Non-pigmented ciliary epithelial cell (primary cell): ENCODE results near the gene BIK.
"Not testable (repeated sequence)": the region's sequence is repeated elsewhere in the genome, so short reads cannot be mapped to it uniquely, and the experiment has no call there.

ENCODE experiments used
- DNase-seq: peaks from one replicate; pipeline ENCODE4 v3.0.0-alpha.2; 2010; ENCODE audit warnings: low read depth

Gene BIK

DNA sequence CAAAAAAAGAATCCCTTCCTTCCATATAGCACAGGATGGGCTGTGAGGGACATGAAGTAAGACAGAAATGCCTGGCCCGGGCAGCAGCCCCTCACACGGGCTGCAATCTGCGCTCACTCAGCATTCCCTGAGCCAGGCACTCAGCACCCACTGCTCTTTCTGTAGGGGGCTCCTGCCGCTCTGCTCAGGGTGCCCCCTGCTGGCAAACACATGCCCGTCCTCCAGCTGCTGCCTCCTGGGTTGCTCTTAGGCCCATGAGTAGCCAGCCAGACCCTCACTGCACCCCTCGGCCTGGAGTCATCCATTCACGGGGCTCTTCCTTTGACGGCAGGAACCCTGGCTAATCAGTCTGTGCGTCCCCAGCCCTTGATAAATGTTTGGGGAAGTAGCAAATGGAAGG is 25.7 kb downstream of the BIK start:
- DNase-seq, result no peak

DNA sequence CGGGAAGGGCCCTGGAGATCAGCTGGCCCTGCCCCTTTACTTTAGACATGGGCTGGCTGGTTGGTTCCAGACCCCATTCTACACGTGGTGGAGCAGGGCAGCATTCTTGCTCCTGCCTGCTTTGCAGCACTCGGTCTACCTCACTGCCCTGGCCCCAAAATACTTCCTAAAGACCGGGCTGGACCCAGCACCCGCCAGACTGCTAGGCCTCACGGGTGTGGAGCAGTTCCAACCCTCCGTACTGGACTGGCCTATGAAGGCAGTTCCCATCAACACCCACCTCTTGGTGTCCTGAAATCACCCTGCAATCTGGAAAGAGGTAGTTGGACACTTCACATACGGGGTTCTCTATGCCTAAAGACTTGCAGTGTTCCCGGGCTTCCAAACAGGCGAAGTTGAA is 26.3 kb downstream of the BIK start:
- no peak for DNase-seq

DNA sequence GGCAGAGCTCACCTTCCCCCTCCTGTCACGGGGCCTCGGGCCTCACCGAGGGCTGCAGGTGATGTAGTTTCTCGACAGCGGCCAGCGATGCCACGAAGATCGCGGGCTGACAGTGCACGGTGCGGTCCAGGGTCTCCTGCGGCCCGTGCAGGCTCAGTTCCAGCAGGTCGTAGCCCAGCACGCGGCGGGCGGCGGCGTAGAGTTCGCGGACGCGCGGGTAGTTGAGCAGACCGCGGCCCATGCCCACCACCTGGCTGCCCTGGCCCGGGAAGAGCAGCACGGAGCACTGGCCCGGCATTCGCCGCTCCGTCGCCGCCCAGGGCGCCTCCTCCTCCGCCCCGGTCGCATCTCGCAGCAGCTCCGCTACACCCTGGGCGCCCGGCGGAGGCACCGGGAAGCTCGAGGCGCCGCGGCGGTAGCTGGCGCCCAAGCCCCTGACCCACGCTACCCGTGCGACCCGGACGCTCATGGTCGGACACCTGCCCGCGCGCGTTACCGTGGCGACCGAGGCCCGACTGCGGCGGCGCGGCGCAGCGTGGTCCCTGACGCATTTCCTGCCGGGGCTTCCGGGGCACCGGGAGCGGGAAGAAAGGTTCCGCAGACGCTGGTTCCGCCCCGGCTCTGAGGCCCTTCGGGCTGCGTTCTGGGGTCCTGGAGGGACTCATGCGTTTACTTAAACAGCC is 32.5 kb downstream of the BIK start, which contains the start of gene MCAT:
TSS of gene MCAT (minus strand) at position 519 of the 683 bp plus-strand sequence. CDS start at position 469, 50 bp downstream.
- DNase-seq, result no peak

DNA sequence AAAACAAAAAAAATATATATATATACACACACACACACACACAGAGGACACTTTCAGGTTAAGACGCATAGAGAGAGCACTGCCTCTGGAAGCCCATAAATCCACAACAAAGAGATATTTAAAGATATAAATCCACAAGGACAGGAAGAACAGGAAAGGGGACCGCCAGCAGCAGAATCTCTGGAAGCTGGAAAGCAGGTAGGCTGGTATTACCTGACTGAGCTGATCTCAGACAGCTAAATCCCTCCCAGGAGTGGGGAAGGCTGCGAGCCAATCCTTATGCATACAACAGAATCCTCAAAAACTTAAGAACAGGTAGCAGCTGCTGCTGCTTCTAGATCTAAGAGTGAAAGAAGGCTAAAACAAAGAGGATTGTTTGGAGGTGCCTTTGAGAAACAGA is 34.4 kb downstream of the BIK start:
- no peak for DNase-seq

DNA sequence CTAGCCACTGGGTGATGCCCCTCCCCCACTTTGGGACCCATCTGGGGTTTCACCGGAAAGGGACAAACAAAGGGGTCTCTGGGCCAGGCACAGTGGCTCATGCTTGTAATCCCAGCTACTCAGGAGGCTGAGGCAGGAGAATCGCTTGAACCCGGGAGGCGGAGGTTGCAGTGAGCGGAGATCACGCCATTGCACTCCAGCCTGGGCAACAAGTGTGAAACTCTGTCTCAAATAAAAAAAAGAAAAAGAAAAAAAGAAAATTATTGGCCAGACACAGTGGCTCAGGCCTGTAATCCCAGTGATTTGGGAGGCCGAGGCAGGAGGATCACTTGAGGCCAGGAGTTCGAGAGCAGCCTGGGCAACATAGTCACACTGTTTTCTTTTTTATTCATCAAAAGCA is 34.8 kb downstream of the BIK start:
- DNase-seq, result not testable (repeated sequence)

DNA sequence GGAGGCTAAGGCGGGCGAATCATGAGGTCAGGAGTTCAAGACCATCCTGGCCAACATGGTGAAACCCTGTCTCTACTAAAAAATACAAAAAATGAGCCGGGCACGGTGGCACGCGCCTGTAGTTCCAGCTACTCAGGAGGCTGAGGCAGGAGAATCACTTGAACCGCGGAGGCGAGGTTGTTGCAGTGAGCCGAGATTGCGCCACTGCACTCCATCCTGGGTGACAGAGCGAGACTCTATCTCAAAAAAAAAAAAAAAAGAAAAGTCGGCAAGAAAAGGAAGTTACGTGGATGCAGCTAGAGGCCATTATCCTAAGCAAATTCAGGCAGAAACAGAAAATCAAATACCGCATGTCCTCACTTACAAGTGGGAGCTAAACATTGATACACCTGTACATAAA is 35.8 kb downstream of the BIK start:
- DNase-seq, result not testable (repeated sequence)

DNA sequence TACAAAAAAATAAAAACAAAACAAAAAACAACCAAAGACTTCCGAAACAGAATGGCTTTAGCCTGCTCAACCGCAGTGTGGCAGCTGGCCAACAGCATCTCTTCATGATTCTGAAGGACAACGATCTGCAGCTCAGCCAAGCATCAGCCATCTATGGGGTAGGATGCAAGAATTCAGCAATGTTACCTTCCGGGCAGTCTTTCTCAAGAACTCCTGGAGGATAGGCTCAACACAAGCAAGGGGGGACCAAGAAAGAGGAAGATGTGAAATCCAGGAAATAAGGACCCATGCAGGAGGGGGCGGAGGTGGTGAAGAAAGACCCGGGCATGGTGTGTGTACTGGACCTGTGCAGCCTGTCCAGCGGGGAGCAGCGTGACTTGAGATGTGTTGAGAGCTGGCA is 37.3 kb downstream of the BIK start:
- no peak for DNase-seq

DNA sequence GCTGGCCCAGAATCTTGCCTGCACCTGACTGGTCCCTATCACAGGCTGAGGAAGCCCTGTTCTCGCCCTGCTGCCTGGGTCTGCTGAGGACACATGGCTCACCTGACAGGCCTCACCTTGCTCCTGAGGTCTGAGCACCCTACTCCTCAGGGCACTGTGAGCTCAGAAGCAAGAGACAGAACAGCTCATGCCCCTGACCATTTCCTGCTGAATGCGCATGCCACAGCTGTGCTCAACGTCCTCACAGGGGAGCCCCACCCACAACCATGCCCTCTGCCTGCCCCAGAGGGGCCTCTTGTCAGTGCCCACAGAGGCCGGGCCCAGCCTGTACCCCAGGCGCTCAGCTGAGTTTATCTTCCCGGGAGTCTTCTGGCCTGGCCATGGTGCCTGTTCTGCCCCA is 38.0 kb downstream of the BIK start:
- DNase-seq, result no peak

DNA sequence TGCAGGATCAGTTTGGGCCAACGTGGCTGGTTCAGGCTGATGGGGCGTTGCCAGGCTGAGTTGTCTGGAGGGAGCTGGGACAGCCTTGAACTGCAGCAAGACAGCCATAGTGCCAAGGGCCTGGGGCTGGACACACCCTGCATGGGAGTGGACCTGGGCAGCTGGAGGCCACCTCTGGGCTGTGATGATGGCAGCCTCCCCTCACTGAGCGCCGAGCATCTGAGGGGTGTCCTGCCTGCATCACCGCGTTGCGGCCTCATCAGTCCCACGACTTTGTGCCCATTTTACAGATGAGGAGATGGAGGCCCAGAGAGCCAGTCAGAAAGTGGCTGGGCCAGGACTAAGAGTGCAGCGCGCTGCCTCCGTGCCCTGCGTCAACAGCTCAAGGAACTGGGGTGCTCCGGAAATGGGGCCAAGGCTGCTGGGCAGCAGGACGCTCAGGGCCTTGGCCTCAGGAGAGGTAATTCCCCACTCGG is 40.2 kb downstream of the BIK start:
- no peak for DNase-seq

DNA sequence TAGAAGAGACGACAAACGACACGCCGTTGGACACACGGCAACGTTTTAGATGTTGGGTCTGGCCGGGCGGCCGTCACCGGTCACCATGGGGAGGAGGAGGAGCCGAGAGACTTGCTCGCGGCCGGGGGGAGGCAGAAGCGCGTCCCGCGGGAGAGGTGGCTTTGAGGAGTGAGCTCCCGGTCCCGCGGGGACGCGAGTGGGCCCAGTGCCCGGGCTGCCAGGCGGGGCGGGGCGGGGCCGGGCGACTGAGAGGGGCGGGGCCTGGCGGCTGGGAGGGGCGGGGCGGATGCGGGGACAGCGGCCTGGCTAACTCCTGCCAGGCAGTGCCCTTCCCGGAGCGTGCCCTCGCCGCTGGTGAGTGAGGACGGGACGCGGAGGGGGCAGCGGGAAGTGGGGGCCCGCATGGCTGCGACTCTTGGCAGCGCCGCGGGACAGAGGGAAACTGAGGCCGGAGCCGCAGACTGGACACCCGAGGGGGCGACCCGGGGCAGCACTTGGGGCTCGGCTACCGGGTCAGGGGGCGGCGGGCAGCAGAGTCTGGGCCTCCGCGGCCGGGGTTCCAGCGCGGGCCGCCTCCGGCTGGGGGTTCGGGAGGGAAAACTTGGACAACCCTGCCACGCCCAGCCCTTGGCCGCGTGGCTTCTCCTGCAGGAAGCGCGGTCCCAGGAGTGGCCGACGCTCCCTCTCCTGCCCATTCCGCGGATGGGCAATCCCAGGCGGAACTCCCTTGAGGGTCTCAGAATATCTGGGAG is 40.9 kb downstream of the BIK start, which contains the start of gene TSPO:
TSS of gene TSPO (plus strand) at position 309 of the 752 bp plus-strand sequence. CDS start 7,680 bp downstream, outside the sequence.
- no peak for DNase-seq

DNA sequence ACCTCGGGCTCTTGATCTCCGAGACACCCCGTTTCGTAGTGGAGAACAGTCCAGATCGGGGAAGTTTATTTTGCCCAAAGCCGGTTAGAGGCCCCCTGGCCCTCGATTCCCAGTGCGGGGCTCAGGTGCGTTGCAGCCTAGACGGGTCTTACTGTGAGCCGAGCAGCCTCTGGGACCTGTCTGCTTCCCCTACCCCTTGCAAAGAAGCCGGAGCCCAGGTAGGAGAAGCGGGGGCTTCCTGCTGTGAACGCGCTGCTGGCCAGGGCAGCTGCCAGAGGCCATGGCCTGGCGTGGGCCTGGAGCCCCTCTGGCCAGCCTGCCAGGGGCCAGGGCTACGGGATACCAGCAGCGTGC is 41.4 kb downstream of the BIK start:
- DNase-seq, result no peak

DNA sequence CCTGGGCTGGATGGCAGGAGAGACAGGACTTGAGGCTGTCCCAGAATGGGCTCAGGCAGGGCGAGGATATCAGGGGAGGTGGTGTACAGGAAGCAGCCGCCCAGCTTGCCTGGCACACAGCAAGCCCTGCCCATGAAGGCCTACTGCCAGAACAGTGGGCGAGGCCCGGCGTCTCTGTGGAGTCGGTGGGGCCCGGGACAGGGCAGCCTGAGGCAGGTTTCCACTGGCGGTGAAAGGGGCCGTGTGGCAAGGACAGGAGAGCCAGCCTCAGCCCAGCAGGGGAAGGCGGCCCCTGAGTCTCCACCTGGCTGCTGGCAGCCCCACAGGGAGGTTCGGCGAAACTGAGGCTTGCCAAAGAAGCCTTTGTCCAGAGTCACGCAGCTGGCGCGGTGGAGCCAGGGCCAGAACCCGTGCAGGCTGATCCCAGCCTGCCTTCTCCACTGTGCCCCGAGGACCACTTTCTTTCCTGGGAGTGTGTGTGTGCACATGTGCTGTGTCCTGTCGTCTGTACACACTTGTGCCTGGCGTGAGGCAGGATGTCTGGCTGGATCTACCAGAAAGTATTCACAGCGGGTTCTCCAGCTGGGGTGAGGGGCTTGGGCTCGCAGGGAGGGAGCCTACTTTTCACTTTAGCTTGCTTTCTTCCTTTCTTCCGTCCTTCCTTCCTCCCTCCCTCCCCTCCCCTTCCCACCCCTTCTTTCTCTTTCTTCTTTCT is 42.0 kb downstream of the BIK start:
- DNase-seq, result no peak

DNA sequence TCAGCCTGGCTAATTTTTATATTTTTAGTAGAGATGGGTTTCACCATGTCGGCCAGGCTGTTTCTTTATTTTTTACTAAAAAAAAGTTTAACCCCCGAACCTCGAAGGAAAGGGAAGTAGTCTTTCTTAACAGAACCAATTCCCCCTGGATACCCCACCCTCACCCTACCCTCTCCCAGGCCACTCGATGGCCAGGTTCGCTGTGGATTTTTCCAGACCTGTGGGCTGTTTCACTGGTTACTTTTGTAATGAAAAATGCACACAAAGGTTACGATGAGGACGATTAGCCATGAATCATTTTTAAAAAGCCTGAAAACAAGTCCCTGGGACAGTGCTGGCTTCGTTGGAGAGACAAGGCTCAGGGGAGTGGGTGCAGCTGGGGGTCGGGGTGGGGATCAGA is 43.3 kb downstream of the BIK start:
- DNase-seq, result no peak

DNA sequence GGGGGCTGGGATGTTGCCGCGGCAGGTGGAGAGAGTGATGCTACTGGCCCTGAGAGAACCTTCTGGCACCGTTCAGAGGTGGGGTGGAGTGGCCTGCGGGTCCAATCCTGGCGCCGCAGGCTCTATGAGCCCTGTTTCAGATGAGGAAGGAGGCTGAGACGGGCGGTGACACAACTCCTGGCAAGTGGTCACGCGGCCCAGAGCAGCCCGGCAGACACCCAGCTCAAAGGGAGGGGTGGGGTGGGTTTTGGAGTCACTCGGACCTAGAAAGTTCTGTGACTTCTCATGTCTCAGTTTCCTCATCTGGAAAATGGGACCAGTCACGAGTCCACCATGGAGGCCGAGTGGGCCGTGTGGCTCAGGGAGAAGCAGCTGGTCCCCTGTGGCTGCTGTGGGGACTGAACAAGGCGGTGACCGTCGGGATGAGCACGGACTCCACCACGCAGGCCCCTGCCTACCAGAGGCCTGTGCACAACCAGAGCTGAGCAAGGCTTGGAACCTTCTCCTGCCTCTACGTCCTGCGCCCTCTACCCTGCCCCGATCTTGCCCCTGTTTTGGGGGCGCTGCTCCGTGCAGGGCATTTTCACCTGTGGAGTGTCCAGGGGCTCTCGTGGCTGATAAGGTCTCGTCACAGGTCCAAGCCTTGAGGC is 44.5 kb downstream of the BIK start:
- DNase-seq, result no peak

DNA sequence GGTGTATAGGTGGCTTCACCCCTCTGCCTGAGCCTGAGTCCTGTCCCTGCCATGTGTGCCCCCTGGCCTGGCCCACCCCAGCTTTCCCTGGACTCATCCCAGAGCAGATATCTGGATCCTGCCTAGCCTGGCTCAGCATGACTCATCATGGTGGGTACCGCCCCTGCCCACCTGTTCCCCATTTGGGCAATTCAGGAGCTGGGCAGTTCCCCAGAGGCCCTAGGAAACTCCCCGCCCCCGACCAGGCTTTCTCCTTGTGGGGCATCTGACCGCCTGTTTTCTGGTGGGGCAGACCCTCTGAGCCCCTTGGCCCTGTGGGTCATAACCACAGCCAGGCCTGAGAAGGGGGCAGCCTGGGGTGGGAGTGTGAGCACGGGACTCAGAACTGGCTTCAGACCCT is 45.2 kb downstream of the BIK start:
- no peak for DNase-seq

DNA sequence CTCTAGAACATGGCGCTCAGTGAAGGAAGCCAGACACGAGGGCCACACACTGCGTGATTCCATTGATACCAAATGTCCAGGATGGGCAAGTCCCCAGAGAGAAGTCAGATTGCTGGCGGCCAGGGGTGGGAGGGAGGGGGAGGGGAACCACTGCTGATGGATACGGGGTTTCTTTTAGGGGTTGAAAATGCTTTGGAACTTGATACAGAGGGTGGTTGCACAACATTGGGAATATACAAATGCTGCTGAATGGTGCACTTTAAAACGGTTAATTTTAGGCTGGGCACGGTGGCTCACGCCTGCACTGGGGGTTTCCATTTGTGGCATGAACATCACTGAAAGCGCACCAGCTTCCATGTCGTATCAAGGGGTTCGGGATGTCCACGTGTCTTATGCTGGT is 45.9 kb downstream of the BIK start:
- DNase-seq, result no peak

DNA sequence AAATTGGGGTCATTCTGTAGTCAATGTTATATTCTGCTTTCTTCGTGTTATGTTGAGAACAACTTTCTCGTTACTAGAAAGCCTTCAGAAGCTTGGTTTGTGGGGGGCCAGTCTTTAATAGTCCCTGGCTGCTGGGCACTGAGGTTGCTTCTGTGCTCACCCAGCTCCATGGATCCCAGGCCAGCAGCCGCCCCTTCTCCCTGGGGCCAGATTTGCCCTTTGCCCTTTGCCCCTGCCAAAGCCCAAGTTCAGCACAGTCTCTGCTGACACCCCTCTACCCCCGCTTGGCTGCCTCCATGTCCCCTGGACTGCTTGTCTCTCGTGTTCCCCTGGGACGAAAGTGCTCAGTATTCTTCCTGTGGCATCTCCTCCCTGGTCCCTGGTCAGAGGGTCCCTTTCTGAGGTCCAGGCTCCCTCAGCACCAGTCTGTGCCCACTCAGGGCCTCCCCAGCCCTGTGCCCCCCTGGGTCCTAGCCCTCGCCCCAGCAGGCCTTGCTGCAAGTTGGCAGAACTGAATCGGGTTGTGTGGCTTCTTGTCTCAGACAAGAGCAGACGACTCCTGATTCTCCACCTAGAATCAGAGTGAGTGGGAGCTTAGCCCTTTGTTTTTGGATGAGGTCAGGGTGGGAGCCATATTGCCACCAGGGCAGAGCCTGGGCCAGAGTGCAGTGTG is 47.5 kb downstream of the BIK start:
- no peak for DNase-seq

DNA sequence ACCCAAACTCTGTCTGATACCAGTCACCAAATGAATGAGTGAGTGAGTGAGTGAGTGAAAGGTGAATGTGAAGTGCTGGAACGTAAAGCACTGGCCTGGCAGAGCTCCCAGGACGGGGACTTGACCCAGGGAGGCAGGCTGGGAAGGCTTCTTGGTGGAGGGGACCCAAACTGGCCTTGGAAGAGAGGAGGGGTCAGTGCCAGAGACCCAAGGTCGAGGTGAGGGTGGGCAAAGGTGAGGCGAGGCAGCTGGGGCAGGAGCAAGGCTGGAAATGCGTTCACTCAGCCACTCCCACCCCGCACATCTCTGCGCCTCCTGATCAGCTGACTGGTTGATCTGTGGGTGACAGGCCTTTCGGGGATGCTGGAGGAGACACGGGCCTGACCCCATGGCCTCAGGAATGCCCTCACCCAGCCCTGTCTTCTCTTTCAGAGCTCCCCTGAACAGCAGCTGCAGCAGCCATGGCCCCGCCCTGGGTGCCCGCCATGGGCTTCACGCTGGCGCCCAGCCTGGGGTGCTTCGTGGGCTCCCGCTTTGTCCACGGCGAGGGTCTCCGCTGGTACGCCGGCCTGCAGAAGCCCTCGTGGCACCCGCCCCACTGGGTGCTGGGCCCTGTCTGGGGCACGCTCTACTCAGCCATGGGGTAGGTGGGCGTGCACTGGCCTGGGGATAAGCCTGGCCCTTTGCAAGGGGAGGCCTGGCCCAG is 48.4 kb downstream of the BIK start:
- no peak for DNase-seq

DNA sequence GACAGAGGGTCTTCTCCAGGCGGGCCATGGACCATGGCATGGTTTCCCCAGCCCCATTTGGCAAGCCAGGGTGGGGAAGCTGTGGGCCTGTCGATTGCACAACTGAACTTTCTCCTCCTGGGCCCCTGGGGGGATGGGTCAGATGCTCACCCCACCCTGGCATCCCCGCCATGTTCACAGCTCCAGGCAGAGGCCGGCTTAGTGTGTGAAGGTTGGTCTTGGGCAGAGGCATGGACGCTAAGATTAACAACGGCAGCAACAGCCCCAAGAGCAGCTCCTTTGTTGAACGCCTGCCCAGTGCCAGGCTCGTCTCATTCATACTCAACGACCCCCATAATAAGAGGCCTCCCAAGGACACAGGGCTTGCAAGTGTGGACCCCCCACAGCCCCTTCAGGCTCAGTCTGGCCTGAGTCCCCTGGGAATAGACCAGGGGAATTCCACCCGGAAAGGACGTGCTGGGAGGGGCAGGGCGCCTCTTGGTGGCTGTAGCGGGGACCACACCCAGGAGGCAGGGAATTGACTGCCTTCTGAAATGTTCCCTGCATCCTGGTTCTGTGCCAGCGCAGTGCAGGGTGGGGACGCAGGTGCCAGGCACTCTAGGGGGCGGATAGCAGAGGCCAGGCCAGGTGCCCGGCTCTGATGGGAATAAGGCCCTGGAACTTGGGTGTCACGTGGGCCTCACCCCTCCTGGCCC is 49.1 kb downstream of the BIK start:
- no peak for DNase-seq

DNA sequence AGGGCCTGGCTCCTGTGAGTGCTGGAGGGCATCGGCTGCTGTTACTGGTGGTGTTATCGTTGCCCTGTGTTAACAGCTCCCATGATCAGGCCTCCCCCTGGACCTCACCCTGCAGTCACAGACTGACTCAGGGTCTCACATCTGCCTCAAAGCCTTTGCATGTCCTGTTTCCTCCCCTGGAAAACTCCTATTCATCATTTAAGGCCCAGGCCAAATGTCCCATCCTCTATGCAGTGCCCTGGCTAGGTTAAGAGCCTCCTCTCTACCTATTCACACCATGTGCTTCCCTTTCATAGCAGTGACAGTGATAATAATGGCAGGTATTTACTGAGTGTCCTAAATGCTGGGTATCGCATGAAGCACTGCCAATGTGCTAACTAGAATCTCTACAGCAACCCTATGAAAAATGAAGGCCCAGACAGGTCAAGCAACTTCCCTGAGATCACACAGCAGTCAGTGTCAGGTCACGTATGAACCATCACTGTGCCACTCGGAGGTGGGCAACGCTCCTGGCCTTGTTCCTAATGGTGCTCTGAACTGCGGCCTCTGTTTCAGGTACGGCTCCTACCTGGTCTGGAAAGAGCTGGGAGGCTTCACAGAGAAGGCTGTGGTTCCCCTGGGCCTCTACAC is 50.1 kb downstream of the BIK start:
- DNase-seq, result no peak
